Breast epithelium (tissue), 4 donors: ENCODE results near the gene IGLON5. TPM values are rescaled to one million over a fixed set of nuclear protein-coding genes. Genes with fewer than 3 reads are reported as not detected.

Experiments used
- DNase-seq, 2 donors: peaks; one replicate each; pipeline ENCODE4 v3.0.0-alpha.2; 2019; ENCODE audit warnings: low spot score in 2 of 2
- H3K27ac ChIP-seq, 2 donors: fragments of 200-600 bp; sonication (generic) in 1 of 2; one replicate each; pipeline ENCODE4 v1.5.1; 2016 to 2019; ENCODE audit warnings: mild to moderate bottlenecking in 1 of 2
- H3K27me3 ChIP-seq, 2 donors: fragments of 200-600 bp; sonication (generic) in 1 of 2; one replicate each; pipeline versions ENCODE4 v1.5.1 to v1.6.0; 2017 to 2019; ENCODE audit warnings: control low read depth in 1 of 2, mild to moderate bottlenecking in 1 of 2
- H3K36me3 ChIP-seq: fragments of 200-600 bp; one replicate; pipeline ENCODE4 v1.5.1; 2019
- H3K4me1 ChIP-seq, 2 donors: fragments of 200-600 bp; sonication (generic); one replicate each; pipeline ENCODE4 v1.5.1; 2016 to 2019; ENCODE audit warnings: control low read depth in 1 of 2
- H3K4me3 ChIP-seq, 3 donors: fragments of 200-600 bp; sonication (generic); 1 replicate in 2 of 3; 2 replicates in 1 of 3; pipeline ENCODE4 v1.5.1; 2016 to 2019; ENCODE audit warnings: mild to moderate bottlenecking in 3 of 3, moderate library complexity in 2 of 3
- H3K9me3 ChIP-seq, 2 donors: fragments of 200-600 bp; sonication (generic) in 1 of 2; one replicate each; pipeline ENCODE4 v1.5.1; 2016 to 2019; ENCODE audit warnings: control low read depth in 1 of 2
- POLR2A ChIP-seq: fragments of 450-650 bp; IDR thresholded peaks from one replicate; pipeline ENCODE4 v1.6.1; 2016; ENCODE audit warnings: antibody characterized with exemption, mild to moderate bottlenecking, moderate library complexity
- POLR2AphosphoS5 ChIP-seq, 3 donors: sonication (generic); formaldehyde crosslinking; IDR thresholded peaks; one replicate each; pipeline ENCODE4 v1.6.1; 2017; ENCODE audit warnings: antibody characterized with exemption in 3 of 3
- intact Hi-C: fragments of 100-400 bp; cut with DNase I; formaldehyde crosslinking; loops from one replicate; pipeline ENCODE4 v1.15.1; 2023; ENCODE audit warnings: low total_unique reads
- total RNA-seq, 3 donors: library from RNA; depleted of rRNA; stranded (reverse); fragments of >200 nt; gene quantifications; one replicate each; pipeline ENCODE4 v1.1.0, GENCODE V29; 2016
- TF ChIP-seq, protein P1 (sequence below), 3 donors: fragments of 450-650 bp; IDR thresholded peaks; one replicate each; pipeline ENCODE4 v1.5.1; 2016 to 2017; ENCODE audit warnings: antibody characterized with exemption in 3 of 3, mild to moderate bottlenecking in 3 of 3, moderate library complexity in 3 of 3

Gene IGLON5
- total RNA-seq, 3 donors from 2014 or later: 0.66 TPM; not detected in 2

DNA sequence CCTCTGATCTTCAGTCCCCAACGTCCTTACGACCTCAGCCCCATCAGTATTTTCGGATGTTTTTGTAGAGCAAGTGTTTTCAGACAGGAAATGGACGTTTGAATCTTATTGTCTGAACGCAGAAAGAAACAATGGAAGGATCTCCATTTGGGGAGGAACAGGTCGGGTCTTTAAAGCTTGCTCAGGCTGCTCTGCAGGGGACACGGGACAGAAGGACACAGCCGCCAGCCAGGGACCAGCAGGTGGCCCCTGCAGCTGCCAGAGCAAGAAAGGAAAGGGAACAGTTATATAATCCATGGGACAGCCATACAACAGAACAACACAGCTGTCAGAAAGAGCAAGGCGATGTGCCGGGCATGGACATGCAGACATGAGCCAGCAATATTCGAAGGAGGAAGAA, 18.5 kb upstream of the IGLON5 start:
- TF ChIP-seq POLR2AphosphoS5 (IDR thresholded peaks at IDR 0.05) (no peak), POLR2A (no peak)
- TF ChIP-seq, protein P1, sequence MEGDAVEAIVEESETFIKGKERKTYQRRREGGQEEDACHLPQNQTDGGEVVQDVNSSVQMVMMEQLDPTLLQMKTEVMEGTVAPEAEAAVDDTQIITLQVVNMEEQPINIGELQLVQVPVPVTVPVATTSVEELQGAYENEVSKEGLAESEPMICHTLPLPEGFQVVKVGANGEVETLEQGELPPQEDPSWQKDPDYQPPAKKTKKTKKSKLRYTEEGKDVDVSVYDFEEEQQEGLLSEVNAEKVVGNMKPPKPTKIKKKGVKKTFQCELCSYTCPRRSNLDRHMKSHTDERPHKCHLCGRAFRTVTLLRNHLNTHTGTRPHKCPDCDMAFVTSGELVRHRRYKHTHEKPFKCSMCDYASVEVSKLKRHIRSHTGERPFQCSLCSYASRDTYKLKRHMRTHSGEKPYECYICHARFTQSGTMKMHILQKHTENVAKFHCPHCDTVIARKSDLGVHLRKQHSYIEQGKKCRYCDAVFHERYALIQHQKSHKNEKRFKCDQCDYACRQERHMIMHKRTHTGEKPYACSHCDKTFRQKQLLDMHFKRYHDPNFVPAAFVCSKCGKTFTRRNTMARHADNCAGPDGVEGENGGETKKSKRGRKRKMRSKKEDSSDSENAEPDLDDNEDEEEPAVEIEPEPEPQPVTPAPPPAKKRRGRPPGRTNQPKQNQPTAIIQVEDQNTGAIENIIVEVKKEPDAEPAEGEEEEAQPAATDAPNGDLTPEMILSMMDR (IDR thresholded peaks at IDR 0.05): no peak
- no peaks in the 10 kb centered on the region for H3K4me1 ChIP-seq

DNA sequence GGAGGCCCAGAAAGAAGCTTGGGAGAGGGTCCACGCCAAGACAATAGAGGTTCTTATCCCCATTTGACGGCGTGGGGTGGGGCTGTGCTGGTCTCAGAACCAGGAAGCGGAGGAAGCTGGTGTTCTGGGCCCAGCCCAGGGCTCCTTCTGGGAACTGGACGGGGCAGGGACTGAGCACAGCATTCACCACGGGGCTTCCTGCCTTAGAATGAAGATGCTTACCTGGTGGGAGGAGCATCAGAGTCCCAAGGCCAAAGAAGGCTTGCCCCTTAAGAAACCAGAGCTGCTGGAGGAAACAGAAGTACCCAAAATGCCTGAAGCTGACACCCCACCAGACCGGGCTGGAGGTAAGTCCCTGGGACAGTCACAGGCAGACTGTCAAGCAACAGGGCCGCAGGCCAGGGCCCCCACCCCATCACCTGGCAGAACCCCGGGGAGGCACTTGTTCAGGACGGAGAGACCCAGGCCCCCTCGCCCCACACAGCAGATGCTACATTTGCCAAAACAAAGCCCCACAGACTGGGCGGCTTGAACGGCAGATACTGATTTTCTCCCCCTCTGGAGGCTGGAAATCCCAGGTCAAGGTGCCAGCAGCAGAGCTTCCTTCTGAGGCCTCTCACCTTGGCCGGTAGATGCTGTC, 17.8 kb upstream of the IGLON5 start:
- intact Hi-C loops: no loop called here
- no peaks in the 10 kb centered on the region for H3K4me1 ChIP-seq
- H3K27ac ChIP-seq: no peak overlapping the region
- H3K9me3 ChIP-seq: peaks cover 0 to 12% of the 10 kb centered on the region in 2 donors
- TF ChIP-seq POLR2AphosphoS5 (IDR thresholded peaks at IDR 0.05): no peak
- TF ChIP-seq, protein P1 (IDR thresholded peaks at IDR 0.05): no peak
- no peak for TF ChIP-seq POLR2A
- H3K36me3 ChIP-seq: no peaks in the 10 kb centered on the region
- no peak overlapping the region for H3K4me3 ChIP-seq
- no peak for DNase-seq
- peaks cover 0 to 43% of the 10 kb centered on the region in 2 donors for H3K27me3 ChIP-seq

More for the DNA sequence above, 18.5 kb upstream of the IGLON5 start:
- no peak for DNase-seq
- Histone ChIP-seq H3K27me3 (peaks cover 0 to 43% of the 10 kb centered on the region in 2 donors), H3K9me3 (peaks cover 0 to 12% of the 10 kb centered on the region in 2 donors), H3K36me3 (no peaks in the 10 kb centered on the region), H3K4me3 (no peak overlapping the region), H3K27ac (no peak overlapping the region)
- intact Hi-C loops: no loop called here

DNA sequence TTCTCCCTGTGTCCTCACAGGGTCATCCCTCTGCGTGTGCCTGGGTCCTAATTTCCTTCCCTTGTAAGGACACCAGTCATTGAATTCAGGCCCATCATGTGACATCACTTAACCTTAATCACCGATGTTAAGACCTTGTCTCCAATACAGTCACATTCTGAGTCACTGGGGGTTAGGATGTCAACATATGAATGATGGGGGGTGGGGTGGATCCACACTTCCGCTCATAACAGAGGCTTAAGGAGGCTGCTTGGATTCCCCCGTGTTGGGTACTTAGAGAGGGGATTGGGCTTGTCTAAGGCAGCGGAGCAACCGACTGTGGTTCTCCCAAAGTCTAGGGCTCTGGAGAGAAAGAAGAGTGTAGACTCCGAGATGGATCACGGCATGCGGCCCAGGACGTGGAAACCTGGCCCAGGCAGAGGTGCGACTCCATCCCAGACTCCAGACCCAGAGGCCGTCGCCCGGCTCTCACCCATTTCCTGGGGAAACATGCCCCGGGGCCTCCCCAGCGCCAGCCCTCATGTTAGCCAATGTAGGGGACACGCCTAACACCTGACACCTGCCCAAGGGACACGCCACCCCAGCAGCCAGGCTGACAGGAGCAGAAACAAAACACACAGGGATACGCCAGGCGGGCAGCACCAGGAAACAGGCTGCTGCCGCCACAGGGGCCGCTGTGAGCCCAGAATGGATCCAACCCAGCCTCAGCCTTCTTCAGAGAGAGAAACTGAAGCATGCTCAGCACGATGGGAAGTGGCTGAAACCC, 17.1 kb upstream of the IGLON5 start:
- TF ChIP-seq POLR2AphosphoS5 (IDR thresholded peaks at IDR 0.05) (no peak), POLR2A (no peak)
- TF ChIP-seq, protein P1 (IDR thresholded peaks at IDR 0.05): no peak
- peaks cover 0 to 12% of the 10 kb centered on the region in 2 donors for H3K9me3 ChIP-seq
- H3K4me1 ChIP-seq: no peaks in the 10 kb centered on the region
- H3K4me3 ChIP-seq: no peak overlapping the region
- H3K27me3 ChIP-seq: peaks cover 0 to 49% of the 10 kb centered on the region in 2 donors
- no peaks in the 10 kb centered on the region for H3K36me3 ChIP-seq
- no peak overlapping the region for H3K27ac ChIP-seq
- no peak for DNase-seq
- intact Hi-C loops: no loop called here

DNA sequence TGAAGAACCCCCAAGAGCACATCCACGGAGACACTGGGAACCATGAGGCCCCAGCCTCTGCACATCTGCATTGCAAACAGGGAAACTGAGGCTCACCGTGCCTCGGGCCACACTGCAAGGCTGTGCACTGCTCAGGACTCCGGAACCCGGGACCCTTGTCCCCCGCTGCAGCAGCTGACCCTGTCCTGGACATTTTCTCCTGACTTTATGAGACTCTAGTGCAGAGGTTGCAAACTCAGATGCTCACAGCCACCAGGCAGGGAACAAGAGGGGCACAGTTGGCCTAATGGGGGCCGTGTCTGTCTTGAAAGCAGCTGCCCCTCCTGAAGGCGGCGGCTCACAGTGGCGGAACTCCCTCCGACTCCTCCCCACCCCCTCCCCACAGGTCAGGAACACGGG, 16.5 kb upstream of the IGLON5 start:
- Histone ChIP-seq H3K4me3 (no peak overlapping the region), H3K36me3 (no peaks in the 10 kb centered on the region), H3K27me3 (peaks cover 0 to 49% of the 10 kb centered on the region in 2 donors), H3K27ac (no peak overlapping the region), H3K4me1 (no peaks in the 10 kb centered on the region), H3K9me3 (peaks cover 0 to 8% of the 10 kb centered on the region in 2 donors)
- TF ChIP-seq, protein P1 (IDR thresholded peaks at IDR 0.05): no peak
- no peak for TF ChIP-seq POLR2AphosphoS5 (IDR thresholded peaks at IDR 0.05)
- no peak for TF ChIP-seq POLR2A
- intact Hi-C loops: no loop called here
- DNase-seq: no peak
